GM18498 (cell line): ENCODE measurements around the gene ARL6IP5.

ENCODE experiments used
- ATAC-seq: cut with Tn5 transposase; IDR thresholded peaks from one replicate; pipeline ENCODE4 v1.9.1; 2021; ENCODE audit warnings: mild to moderate bottlenecking, moderate library complexity; ENCODE audit not compliant: unreplicated experiment

The ARL6IP5 gene

DNA sequence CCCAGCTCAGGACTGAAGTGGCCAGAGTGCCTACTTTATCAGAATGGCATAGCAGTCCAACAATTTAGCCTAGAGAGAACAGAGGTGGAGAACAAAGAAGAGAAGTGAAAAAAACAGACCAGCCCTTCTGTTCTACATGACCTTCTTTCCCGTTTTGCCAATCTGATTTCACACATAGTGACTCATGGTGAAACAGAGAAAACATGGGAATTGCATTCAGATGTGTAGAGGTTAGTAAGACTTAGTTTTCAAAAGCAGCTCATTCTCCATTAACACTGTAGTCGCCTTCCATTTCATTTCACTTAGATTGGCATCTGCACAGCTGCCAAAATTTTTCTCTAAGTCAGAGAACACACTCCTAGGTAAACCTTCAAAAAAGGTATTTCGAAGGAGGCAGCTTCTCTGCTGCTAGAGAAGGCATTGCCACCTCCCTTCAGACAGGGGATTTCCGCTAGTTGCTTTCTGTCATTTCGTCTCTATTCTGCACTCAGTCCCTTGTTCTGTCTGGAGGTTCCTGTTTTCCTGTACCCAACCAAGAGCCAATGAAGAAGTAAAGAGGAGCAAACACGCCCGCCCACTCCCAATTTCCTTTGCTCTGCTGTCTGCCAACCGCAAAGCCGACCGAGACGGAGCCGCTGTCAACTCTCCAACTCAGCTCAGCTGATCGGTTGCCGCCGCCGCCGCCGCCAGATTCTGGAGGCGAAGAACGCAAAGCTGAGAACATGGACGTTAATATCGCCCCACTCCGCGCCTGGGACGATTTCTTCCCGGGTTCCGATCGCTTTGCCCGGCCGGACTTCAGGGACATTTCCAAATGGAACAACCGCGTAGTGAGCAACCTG lies at the start of gene ARL6IP5:
ARL6IP5 (plus strand) TSS at position 612 of the 842 bp plus-strand sequence; CDS start at position 723, 111 bp downstream.
- peak; percentile 58 for ATAC-seq

GRCh38 chr3:69044608-69045007 lies 40.1 kb upstream of the ARL6IP5 start:
- no peak for ATAC-seq

DNA sequence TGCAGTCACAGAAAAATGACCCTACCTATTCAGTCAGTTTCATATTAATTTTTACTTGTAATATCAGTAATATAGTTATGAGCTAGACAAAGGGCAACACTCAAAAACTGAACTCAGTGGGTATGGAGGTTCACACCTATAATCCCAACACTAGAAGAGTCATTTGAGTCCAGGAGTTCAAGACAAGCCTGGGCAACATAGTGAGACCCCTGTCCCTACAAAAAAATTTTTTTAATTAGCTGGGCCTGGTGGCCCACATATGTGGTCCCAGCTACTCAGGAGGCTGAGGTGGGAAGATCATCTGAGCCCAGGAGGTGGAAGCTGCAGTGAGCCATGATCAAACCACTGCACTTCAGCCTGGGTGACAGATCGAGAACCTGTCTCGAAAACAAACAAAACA lies 35.7 kb upstream of the ARL6IP5 start:
- no peak for ATAC-seq

DNA sequence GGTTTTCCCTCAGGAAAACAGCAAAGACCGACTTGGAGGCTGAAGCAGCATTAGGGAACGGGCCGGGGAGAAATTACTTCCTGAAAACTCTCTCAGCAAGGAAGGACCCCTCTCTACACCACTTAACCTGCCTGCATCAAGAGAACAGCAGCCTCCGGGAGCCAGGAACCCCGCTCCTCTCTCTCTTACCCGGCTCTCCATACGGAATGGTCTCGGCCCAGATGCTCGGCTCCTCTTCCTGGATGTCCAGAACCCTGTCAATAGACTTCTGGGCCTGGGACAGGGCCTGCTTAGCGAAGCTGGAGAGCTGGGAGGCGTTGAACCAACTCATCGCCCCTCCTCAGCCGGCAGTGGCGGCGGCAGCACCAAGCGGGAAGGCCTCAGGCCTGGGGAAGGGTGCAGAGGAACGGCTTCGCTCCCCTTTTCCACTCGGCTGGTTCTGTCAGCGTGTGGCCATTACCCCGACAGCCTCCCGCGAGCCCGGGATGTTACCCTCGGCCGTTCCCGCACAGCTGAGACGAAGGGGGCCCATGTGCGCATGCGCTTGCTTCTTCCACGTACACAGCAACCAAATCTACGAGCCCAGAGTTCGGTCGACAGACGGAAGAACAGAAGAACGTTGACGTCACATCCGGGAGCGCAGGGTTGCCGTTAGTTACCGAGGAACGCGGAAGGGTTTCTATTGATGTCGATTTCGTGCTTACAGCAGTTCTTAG lies 32.8 kb upstream of the ARL6IP5 start, which contains the start of gene TMF1:
TMF1 (minus strand) TSS at position 578 of the 716 bp plus-strand sequence; CDS start at position 331, 247 bp downstream.
- ATAC-seq, result peak; percentile 96

DNA sequence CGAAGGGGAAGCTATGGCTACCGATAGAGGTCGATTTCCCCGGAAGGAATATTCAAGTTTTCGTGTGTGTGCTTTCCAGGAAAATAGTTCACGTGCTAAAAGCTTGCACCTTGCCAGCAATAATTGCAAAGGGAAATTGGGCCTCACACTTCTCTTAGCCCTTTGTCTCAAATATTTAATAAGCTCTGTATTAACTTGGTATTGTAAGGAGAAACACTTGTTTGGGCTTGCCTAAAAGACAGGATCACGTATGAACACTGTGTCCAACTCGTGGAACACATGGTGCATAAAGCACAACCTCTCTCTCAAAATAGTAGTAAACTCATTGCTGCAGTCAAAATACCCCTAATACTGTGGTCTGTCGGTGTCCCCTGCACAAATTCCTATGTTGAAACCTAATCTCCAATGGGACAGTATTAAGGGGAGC lies 32.3 kb upstream of the ARL6IP5 start:
- ATAC-seq, result peak; percentile 3

DNA sequence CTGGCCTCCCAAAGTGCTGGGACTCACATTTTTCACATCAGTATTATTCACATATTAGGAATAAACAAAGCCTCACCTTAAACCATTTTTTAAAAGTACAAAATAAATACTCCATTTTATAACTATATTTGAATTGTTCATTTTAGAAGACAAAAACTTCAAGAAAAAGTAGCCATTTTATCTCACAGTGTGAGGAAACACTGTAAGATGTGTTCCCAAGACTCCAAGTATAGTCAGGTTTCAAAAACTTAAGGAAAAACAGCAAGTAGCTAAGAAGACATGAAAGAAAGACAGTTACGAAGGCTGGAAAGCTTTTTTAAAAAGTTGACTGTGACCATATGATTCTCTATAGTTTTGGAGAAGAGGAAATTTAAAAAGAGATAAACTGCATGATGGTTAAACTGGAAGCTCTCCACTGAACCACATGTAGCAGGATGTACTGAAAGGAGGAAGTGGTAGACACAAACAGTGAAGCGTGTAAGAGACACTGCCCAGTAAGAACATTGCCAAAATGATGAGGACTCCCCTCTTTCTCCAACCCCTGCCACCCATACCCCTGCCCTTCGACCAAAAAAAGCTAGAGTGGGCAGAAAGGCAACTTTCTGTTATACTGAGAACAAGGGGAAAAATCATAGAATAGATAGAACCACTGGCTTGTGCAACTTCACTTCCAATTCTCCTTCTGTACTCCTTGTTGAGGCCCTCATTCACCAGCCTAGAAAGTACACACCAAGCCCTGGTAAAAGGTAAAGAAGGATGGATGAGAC lies 26.4 kb upstream of the ARL6IP5 start:
- peak; percentile 99 for ATAC-seq

DNA sequence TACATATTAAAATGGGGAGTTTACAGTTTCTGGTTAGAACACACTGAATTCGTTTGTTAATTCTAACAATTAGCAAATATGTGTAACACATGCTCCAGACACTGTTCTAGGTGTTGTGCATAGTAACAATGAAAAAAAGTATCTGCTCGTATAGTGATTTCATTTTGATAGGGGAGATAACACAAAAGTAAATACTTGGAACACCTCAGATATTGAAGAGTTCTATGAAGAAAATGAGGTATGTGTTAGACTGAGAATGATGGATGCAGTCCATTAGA lies 25.9 kb upstream of the ARL6IP5 start:
- no peak for ATAC-seq

DNA sequence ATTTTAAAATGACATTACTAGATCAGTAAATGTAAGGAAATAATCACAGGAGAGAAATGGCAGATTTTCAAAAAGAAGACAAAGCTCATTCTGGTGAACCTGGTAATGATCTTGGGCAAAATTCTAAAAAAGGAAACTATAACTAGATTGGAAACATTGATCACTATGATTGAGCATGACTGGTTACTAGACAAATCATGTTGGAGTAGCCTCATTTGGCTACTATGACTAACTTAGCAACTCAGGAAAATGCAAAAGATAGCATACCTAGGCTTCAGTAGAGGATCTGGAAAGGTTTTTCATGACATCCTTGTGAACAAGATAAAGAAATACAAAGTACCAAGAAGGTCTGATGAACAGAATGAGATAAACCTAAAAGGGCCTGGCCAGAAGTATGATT lies 25.0 kb upstream of the ARL6IP5 start:
- ATAC-seq, result no peak

DNA sequence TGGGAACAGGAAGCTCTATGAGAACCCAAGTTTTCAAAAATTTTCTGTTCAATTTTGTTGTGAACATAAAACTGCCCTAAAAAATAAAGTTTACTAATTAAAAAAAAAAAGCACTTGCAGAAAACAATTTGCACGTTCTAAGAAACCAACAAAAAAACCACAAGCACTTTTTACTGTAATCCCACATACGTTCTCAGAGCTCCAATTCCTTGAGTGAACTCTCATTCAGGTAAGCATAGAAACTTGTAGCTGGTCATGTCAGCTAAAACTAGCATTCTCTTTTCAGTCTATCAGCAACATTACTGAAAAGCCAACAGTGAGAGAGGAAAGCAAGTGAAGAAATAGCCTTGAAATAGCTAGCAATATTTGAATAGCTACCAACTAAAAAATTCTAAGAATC lies 21.1 kb upstream of the ARL6IP5 start:
- no peak for ATAC-seq

- ATAC-seq, result no peak
Observed at GRCh38 chr3:69065318-69065964, 19.3 kb upstream of the ARL6IP5 start.

DNA sequence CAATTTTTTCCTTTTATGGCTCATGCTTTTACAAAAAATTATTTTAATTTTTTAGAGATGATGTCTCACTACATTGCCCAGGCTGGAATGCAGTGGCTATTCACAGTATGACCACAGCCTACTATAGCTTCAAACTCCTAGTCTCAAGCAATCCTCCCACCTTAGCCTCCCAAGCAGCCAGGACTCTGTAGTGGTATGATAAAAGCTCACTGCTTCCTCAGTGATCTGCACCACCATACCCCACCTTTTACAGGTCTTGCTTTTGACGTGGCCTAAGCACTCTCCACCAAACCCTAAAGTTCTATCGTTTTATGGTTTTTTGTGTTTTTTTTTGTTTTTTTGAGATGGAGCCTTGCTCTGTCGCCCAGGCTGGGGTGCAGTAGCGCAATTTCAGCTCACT lies 18.6 kb upstream of the ARL6IP5 start:
- no peak for ATAC-seq

DNA sequence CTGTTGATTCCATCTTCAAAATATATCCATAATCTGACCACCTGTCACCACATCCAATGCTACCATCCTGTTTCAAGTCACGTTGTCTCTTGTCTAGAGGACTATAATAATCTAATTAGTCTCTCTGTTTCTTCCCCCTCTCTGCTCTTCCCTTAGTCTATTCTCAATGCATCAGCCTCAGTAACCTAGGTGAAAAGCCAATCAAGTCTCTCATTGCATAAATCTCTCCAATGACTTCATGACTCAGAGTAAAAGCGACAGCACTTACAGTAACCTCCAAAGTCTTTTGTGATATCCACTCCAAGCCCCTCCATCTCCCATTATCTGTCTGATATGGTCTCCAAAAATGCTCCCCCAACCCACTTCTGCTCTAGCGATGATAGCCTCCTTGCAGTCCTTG lies 11.8 kb upstream of the ARL6IP5 start:
- no peak for ATAC-seq

GRCh38 chr3:69079269-69080159 lies 5.2 kb upstream of the ARL6IP5 start:
- ATAC-seq, result peak; percentile 23

DNA sequence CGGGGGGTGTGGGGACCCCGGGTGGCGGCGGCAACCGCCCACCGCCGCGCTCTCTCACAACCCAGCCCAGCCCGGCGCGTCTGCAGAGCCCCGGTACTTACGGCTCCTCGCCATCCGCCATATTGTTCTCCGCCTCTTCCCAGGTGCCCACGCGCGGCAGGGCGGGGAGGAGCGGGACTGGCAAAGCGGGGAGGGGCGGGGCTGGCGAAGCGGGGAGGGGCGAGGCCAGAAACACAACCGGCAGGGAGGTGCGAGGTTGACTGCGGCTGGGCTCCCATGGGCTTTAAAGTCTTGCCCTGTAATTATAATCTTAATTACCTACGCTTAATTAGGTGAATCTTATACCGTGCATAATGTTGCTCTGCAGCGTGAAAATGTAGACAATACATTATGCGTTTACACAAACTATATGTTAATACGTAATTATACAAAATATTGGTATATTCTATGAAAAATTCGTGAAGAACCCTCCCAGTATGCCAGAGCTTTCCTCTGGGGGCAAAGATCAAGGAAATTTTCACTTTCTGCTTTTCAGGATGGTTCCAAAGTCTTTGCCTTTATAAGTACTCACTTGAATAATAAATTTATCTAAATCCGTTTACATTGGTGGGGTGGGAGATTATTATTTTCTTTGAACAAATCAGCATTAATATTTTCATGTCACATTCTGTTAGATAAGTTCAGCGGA lies 4.4 kb upstream of the ARL6IP5 start, which contains the start of gene UBA3:
UBA3 (minus strand) TSS at position 133 of the 688 bp plus-strand sequence; CDS start at position 121, 12 bp downstream.
- peak; percentile 54 for ATAC-seq

DNA sequence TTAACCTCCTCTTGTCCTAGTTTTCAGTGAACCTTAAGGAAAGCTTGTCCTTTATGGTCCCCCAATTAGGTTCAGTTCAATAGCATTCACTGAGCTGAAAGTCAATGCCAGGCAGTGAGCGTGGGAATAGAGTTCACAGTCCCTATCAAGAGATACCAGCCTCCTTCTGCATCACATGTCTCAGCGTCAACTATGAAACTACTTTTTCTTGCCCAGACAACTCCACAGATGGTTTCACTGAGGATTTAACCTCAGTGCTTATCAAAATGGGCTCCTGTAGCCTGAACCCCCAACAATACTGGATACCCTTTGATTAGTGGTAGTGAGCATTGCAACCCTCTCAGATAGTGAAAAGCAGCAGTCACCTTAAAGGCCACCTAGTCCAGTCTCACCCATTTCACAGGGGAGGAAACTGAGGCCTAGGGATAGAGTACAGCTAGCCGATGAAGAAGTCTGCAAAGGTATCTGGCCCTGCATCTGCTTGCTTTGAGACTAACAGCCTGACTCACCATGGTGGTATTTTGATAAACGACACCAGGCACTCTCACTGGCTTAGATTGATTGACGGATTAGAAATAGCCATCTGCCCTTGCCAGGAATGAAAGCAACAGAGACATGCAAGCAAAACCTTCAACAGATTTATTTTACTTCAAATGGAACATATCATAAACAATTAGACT lies 3.0 kb upstream of the ARL6IP5 start:
- no peak for ATAC-seq

DNA sequence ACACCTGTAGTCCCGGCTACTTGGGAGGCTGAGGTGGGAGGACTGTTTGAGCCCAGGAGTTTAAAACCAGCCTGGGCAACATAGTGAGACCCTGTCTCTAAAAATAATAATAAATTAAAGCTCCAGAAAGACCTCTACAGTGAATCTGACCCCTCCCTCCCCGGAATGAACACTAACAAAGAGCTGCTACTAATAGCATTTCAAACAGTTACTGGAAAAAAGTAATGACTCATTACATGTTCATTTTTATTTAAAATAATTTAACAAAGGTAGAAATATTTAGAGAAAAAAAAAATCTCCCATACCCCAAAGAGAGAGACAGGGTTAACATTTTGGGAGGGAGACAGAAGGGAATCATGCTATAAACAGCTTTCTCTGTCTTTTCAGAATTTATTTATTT lies 2.4 kb upstream of the ARL6IP5 start:
- ATAC-seq, result no peak

- ATAC-seq, result peak; percentile 61
Observed at GRCh38 chr3:69082805-69083204, 1.9 kb upstream of the ARL6IP5 start.

DNA sequence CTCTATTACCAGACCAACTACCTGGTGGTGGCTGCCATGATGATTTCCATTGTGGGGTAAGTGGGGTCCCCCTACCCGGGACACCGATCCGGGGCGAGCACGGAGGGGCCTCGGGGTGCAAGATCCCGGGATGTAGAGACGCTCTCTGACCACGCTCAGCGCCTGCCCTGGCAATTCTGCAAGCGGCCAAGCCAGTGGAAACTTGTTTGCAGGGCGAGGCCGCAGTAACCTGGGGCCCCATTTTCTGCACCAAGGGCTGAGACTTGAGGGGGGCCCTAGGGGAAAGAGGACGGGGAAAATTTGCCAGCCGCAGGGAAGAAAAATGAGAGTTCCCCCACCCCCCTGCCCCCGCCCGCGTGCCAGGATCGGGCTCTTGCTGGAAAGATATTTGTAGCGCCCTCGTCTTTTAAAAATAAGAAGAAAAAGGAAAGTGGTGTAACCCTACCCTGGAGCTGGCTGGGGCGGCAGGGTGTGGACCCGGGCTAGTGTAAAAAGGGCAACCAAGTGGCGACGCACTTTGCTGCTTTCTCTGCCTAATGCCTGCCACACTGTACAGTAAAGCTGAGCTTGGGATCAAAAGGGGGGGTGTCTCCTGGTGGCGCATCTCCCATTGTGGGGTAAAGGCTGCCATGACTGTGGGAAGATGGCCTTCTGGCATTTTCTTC lies 563 bp downstream of the ARL6IP5 start:
- ATAC-seq, result peak; percentile 1
